Occipital lobe (tissue), 2 donors: Measurements from ENCODE around the gene HK2. TPM values are rescaled to one million over a fixed set of nuclear protein-coding genes. Genes with fewer than 3 reads are reported as not detected.
"Not testable (repeated sequence)": the region's sequence is repeated elsewhere in the genome, so short reads cannot be mapped to it uniquely, and the experiment has no call there.

Source experiments
- DNase-seq: peaks from one replicate; lab custom pipeline; 2025; lab: John Stamatoyannopoulos, UW
- total RNA-seq: library from RNA; depleted of rRNA; stranded (reverse); fragments of >200 nt; gene quantifications from one replicate; pipeline ENCODE4 v1.2.3, GENCODE V29; 2014

Gene HK2
- total RNA-seq, 1 donor from 2014 or later, result 5.3 TPM

- no peak for DNase-seq
These were observed 59.4 kb downstream of the HK2 start for GRCh38 chr2:74893332-74893731.

- no peak for DNase-seq
These were observed 60.5 kb downstream of the HK2 start for GRCh38 chr2:74894272-74894981.

GRCh38 chr2:74895001-74895400 is 61.1 kb downstream of the HK2 start:
- DNase-seq, result no peak

- DNase-seq, result no peak
These were observed 62.3 kb downstream of the HK2 start for GRCh38 chr2:74896232-74896631.

GRCh38 chr2:74900225-74900624 is 66.3 kb downstream of the HK2 start:
- DNase-seq, result not testable (repeated sequence)

- peak; percentile 2 for DNase-seq
These were observed 68.4 kb downstream of the HK2 start for GRCh38 chr2:74902281-74902860.

- DNase-seq, result no peak
These were observed 72.5 kb downstream of the HK2 start for GRCh38 chr2:74906395-74906794.

- not testable (repeated sequence) for DNase-seq
These were observed 73.6 kb downstream of the HK2 start for GRCh38 chr2:74907560-74907959.

GRCh38 chr2:74908748-74909444 is 75.0 kb downstream of the HK2 start:
- no peak for DNase-seq

- DNase-seq, result no peak
These were observed 76.3 kb downstream of the HK2 start for GRCh38 chr2:74910245-74910644.

- DNase-seq, result no peak
These were observed 77.1 kb downstream of the HK2 start for GRCh38 chr2:74911061-74911460.

GRCh38 chr2:74915743-74916142 is 81.8 kb downstream of the HK2 start:
- DNase-seq, result no peak

- no peak for DNase-seq
These were observed 82.5 kb downstream of the HK2 start for GRCh38 chr2:74916394-74916793.

GRCh38 chr2:74917702-74918619 is 84.0 kb downstream of the HK2 start:
- no peak for DNase-seq

GRCh38 chr2:74919827-74920226 is 85.9 kb downstream of the HK2 start:
- DNase-seq, result peak; percentile 26

- no peak for DNase-seq
These were observed 87.4 kb downstream of the HK2 start for GRCh38 chr2:74921236-74921736.

GRCh38 chr2:74922592-74923227 is 88.8 kb downstream of the HK2 start:
- DNase-seq, result no peak

- DNase-seq, result no peak
These were observed 90.7 kb downstream of the HK2 start for GRCh38 chr2:74924463-74925265.

GRCh38 chr2:74925361-74925786 is 91.4 kb downstream of the HK2 start:
- no peak for DNase-seq

- DNase-seq, result no peak
These were observed 93.7 kb downstream of the HK2 start for GRCh38 chr2:74927621-74928020.
